ENCODE results near the gene MSH5. TPM values are rescaled to one million over a fixed set of nuclear protein-coding genes. Genes with fewer than 3 reads are reported as not detected.

MSH5 gene
- total and polyA plus RNA-seq, 9 of the 15 experiments (the other 6 are each of a cell fraction or from before 2014, with no cell fraction given) = 12.5 to 104 (median 46.6) TPM

GRCh38 chr6:31795616-31796298, 56.0 kb downstream of the MSH5 start, which contains the start of gene VARS1 (continued):
- TF ChIP-seq, protein P1, sequence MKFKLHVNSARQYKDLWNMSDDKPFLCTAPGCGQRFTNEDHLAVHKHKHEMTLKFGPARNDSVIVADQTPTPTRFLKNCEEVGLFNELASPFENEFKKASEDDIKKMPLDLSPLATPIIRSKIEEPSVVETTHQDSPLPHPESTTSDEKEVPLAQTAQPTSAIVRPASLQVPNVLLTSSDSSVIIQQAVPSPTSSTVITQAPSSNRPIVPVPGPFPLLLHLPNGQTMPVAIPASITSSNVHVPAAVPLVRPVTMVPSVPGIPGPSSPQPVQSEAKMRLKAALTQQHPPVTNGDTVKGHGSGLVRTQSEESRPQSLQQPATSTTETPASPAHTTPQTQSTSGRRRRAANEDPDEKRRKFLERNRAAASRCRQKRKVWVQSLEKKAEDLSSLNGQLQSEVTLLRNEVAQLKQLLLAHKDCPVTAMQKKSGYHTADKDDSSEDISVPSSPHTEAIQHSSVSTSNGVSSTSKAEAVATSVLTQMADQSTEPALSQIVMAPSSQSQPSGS (CRISPR knock-in tag; IDR thresholded peaks at IDR 0.05) = peak; percentile 76; the same call in 1 of the 2 replicates
- no peak for TF ChIP-seq PCBP2 (IDR thresholded peaks at IDR 0.05; ENCODE audit: low read depth, low read length, poor library complexity, severe bottlenecking)
- no peak; the same call in 1 of the 2 replicates for TF ChIP-seq SUPT5H (IDR thresholded peaks at IDR 0.05)
- TF ChIP-seq HNRNPUL1 (IDR thresholded peaks at IDR 0.05; ENCODE audit: low read length) = no peak
- peak; percentile 99 for TF ChIP-seq ZNF395 (CRISPR knock-in tag; IDR thresholded peaks at IDR 0.05)
- TF ChIP-seq FUS (optimal IDR thresholded peaks at IDR 0.05; ENCODE audit: low read depth, low read length) = peak; percentile 97
- TF ChIP-seq, protein P2, sequence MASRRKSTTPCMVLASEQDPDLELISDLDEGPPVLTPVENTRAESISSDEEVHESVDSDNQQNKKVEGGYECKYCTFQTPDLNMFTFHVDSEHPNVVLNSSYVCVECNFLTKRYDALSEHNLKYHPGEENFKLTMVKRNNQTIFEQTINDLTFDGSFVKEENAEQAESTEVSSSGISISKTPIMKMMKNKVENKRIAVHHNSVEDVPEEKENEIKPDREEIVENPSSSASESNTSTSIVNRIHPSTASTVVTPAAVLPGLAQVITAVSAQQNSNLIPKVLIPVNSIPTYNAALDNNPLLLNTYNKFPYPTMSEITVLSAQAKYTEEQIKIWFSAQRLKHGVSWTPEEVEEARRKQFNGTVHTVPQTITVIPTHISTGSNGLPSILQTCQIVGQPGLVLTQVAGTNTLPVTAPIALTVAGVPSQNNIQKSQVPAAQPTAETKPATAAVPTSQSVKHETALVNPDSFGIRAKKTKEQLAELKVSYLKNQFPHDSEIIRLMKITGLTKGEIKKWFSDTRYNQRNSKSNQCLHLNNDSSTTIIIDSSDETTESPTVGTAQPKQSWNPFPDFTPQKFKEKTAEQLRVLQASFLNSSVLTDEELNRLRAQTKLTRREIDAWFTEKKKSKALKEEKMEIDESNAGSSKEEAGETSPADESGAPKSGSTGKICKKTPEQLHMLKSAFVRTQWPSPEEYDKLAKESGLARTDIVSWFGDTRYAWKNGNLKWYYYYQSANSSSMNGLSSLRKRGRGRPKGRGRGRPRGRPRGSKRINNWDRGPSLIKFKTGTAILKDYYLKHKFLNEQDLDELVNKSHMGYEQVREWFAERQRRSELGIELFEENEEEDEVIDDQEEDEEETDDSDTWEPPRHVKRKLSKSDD (conservative IDR thresholded peaks at IDR 0.05; ENCODE audit: low read length) = peak; percentile 62; the same call in 1 of the 2 replicates
- TF ChIP-seq HMGN3 (IDR thresholded peaks at IDR 0.05; ENCODE audit: borderline replicate concordance, extremely low read depth, insufficient read length, low read depth, low read length) = peak; percentile 90
- peak in 1 of 2 experiments; percentile 88; a peak in 1 of 4 replicates for TF ChIP-seq BCLAF1 (IDR thresholded peaks at IDR 0.05; ENCODE audit: borderline replicate concordance in 1 of 2, control insufficient read depth in 1 of 2, low read depth in 2 of 2, low read length in 1 of 2)
- TF ChIP-seq NR4A1 (CRISPR knock-in tag; IDR thresholded peaks at IDR 0.05) = no peak
- TF ChIP-seq NR4A1 (tag; IDR thresholded peaks at IDR 0.05) = peak; percentile 93
- peak; percentile 38; the same call in 1 of the 2 replicates for TF ChIP-seq POLR2A (conservative IDR thresholded peaks at IDR 0.05)
- TF ChIP-seq CBX1 (IDR thresholded peaks at IDR 0.05; ENCODE audit: low read depth) = peak; percentile 82
- TF ChIP-seq RBBP5 (IDR thresholded peaks at IDR 0.05; ENCODE audit: borderline replicate concordance, insufficient read depth, low read length, poor library complexity, severe bottlenecking) = peak; percentile 95
- TF ChIP-seq ZKSCAN8 (CRISPR knock-in tag; IDR thresholded peaks at IDR 0.05) = no peak
- peak; percentile 99 for TF ChIP-seq ERF (CRISPR knock-in tag; IDR thresholded peaks at IDR 0.05)
- peak; percentile 99 for TF ChIP-seq SIN3A (IDR thresholded peaks at IDR 0.05; ENCODE audit: borderline replicate concordance in 2 of 2, control insufficient read depth in 1 of 2, low read depth in 2 of 2, low read length in 2 of 2)
- no peak for TF ChIP-seq ATF1 (CRISPR knock-in tag; IDR thresholded peaks at IDR 0.05)
- TF ChIP-seq ATF1 (tag; IDR thresholded peaks at IDR 0.05) = peak; percentile 81
